Smooth muscle cell of the coronary artery (primary cell): Measurements from ENCODE around the gene GJB5. TPM values are rescaled to one million over a fixed set of nuclear protein-coding genes. Genes with fewer than 3 reads are reported as not detected.

ENCODE experiments used
- total RNA-seq: library from RNA; depleted of rRNA; stranded (reverse); fragments of >200 nt; gene quantifications from 2 replicates; pipeline ENCODE4 v1.2.3, GENCODE V29; 2014; ENCODE audit warnings: low replicate concordance

Gene GJB5
- total RNA-seq = not detected in 2 replicates

DNA sequence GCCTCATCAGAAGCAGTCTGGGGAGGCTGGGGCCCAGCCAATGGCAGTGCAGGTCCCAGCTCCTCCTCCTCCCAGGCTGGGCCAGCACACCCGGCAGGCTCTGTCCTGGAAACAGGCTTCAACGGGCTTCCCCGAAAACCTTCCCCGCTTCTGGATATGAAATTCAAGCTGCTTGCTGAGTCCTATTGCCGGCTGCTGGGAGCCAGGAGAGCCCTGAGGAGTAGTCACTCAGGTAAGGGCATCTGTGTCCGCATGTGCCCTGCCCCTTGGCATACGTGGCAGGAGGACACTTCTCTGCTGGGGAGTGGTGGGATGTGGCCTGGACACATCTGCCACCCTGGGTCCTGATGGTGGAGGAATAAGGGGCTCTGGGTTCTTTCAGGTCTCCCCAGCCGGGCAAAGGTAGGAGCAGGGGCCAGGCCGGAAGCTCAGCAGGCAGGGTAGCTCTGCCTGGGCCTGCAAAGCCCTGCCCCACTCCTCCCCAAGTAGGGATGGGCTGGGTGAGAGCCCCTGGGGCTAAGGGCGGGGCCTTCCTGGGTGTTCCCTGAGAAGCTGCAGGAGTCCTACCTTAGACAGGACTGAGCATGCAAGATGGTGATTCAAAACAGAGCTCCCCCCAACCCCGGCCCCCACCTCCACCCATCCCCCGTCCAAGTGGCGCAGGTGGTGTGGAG lies at the start of gene GJB5:
Gene GJB5, plus strand, starts transcription at position 84 of the 674 bp plus-strand sequence. CDS start 2,284 bp downstream, outside the sequence.

GRCh38 chr1:34759503-34760357 lies 4.9 kb downstream of the GJB5 start, which contains the start of gene GJB4:
Gene GJB4 (plus strand): TSS chr1:34759740. CDS start chr1:34761255, 1,515 bp downstream.

DNA sequence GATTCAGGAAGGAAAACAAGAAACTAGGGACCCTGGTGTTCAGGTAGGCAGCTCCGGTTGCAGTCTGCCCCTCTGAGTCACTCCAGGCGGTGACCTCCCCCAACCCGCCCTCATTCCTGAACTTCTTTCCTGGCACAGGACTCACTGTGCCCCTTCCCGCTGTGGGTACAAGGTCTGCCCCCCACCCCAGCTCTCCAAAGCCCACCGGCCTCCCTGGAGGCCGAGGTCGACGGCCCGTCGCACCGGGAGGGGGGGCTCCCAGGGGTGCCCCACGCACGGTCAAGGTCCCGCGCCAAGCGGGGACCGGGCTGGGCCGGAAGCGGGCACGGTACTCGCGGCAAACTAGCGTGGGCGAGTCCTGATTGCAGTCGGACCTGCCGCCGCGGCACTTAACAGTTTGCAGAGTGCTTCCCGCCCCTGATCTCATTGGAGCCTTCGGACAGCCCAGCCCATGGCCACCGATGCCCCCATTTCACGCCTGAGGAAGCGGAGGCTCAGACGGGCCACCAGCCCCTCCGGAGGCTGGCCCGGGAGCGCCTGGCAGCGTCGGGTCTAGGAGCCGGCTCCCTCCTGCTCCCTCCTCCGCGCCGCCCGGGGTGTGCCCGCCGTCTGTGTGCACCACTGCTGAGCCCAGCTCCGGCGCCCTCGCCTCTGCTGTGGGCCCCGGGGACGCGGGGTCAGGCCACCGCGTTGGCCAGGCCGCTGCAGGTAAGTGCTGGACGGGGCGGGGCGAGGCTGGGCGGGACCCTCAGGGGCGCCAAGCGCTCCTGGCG lies 26.4 kb downstream of the GJB5 start, which contains the start of gene GJB3:
Gene GJB3, plus strand, starts transcription at position 144 of the 773 bp plus-strand sequence. CDS start 3,549 bp downstream, outside the sequence.

GRCh38 chr1:34792868-34793727 lies 38.3 kb downstream of the GJB5 start, which contains the start of gene GJA4:
Gene GJA4 (plus strand): TSS chr1:34792999. CDS start chr1:34794214, 1,215 bp downstream.

Other genes with a start within 250 kb of the GJB5 start
- gene GJB4, start 4.7 kb downstream of the GJB5 start, total RNA-seq = not detected in 2 replicates
- gene GJB3, start 26.2 kb downstream of the GJB5 start, total RNA-seq = 0.75 TPM in 1 of 2 replicates, not detected in the other
- gene GJA4, start 38.0 kb downstream of the GJB5 start, total RNA-seq = 0.12 and 40.6 TPM in 2 replicates
- 14.2 and 31.4 TPM in 2 replicates for gene SMIM12, start 104.7 kb downstream of the GJB5 start, total RNA-seq
- 0.15 TPM in 1 of 2 replicates, not detected in the other for gene DLGAP3, start 174.6 kb downstream of the GJB5 start, total RNA-seq
- gene TMEM35B, start 230.3 kb downstream of the GJB5 start, total RNA-seq = 14.9 and 23.3 TPM in 2 replicates